Activated CD4-positive, alpha-beta T cell treated with anti-CD3 and anti-CD28 coated beads for 36 hours (primary cell): ENCODE measurements around the gene SHISA5. TPM values are rescaled to one million over a fixed set of nuclear protein-coding genes. Genes with fewer than 3 reads are reported as not detected.

Source experiments
- ATAC-seq: fragments of 200-7000 bp; cut with Tn5 transposase; one replicate; pipeline ENCODE4 v1.10.0; 2021; ENCODE audit warnings: mild to moderate bottlenecking, moderate library complexity
- CTCF ChIA-PET: fragments of 350-600 bp; sonication (Branson Sonifier 250); formaldehyde crosslinking; loops from one replicate; lab custom pipeline; 2021; ENCODE audit warnings: antibody characterized with exemption; lab: Charles Lee
- POLR2A ChIA-PET: fragments of 350-600 bp; sonication (Branson Sonifier 250); formaldehyde crosslinking; loops from one replicate; lab custom pipeline; 2021; ENCODE audit warnings: antibody characterized with exemption, inconsistent platforms; lab: Charles Lee
- DNase-seq: peaks from one replicate; pipeline ENCODE4 v3.0.0-alpha.2; 2020
- H3K27ac Mint-ChIP-seq: one replicate; pipeline ENCODE4 v1.8.0; 2021; ENCODE audit warnings: mixed read lengths
- H3K27me3 Mint-ChIP-seq: one replicate; pipeline ENCODE4 v1.8.0; 2021; ENCODE audit warnings: mixed read lengths
- H3K36me3 Mint-ChIP-seq: one replicate; pipeline ENCODE4 v1.8.0; 2021; ENCODE audit warnings: low read depth, mixed read lengths
- H3K4me1 Mint-ChIP-seq: one replicate; pipeline ENCODE4 v1.8.0; 2021; ENCODE audit warnings: mixed read lengths
- H3K4me3 Mint-ChIP-seq: one replicate; pipeline ENCODE4 v1.8.0; 2021; ENCODE audit warnings: mild to moderate bottlenecking, moderate library complexity, mixed read lengths
- H3K9me3 Mint-ChIP-seq: one replicate; pipeline ENCODE4 v1.8.0; 2021; ENCODE audit warnings: low read depth, mixed read lengths
- intact Hi-C, 2 experiments: fragments of 100-400 bp; cut with DNase I in 1 of 2; cut with micrococcal nuclease in 1 of 2; formaldehyde crosslinking; loops; one replicate each; pipeline versions ENCODE4 v1.14.2 to v1.15.1; 2022 to 2024; cut with DNase I, micrococcal nuclease
- total RNA-seq, 2 experiments: library from RNA; stranded (reverse); gene quantifications; one replicate each; pipeline ENCODE4 v1.2.3, GENCODE V29; 2021

Gene SHISA5
- total RNA-seq, 2 experiments from 2014 or later = 52.9 to 68.8 TPM

GRCh38 chr3:48518638-48519276 lies 14.8 kb upstream of the SHISA5 start:
- no peaks in the 10 kb centered on the region for H3K27me3 Mint-ChIP-seq
- no peak overlapping the region for H3K4me3 Mint-ChIP-seq
- intact Hi-C loops = no loop called here
- no peaks in the 10 kb centered on the region for H3K9me3 Mint-ChIP-seq
- POLR2A ChIA-PET = interaction anchor here (0.7 kb wide), 1 partner anchor 46 kb away, joined by 3 read pairs; no protein-coding TSS in a partner anchor
- peaks cover 6% of the 10 kb centered on the region for H3K36me3 Mint-ChIP-seq
- CTCF ChIA-PET = interaction anchor here (0.7 to 1.5 kb wide), 2 partner anchors 11 to 83 kb away, joined by 3 to 7 read pairs; no protein-coding TSS in a partner anchor
- ATAC-seq (peak; percentile 25), DNase-seq (no peak)
- H3K27ac Mint-ChIP-seq = peak overlapping the region; percentile 37
- H3K4me1 Mint-ChIP-seq = peaks cover 62% of the 10 kb centered on the region

GRCh38 chr3:48518069-48518468 lies 14.1 kb upstream of the SHISA5 start:
- CTCF ChIA-PET = no interaction called here
- intact Hi-C loops = no loop called here
- Mint-ChIP-seq H3K9me3 (no peaks in the 10 kb centered on the region), H3K27ac (no peak overlapping the region), H3K27me3 (no peaks in the 10 kb centered on the region), H3K4me1 (peaks cover 63% of the 10 kb centered on the region), H3K4me3 (no peak overlapping the region), H3K36me3 (peaks cover 6% of the 10 kb centered on the region)
- ATAC-seq (no peak), DNase-seq (no peak)
- POLR2A ChIA-PET = interaction anchor here (0.6 kb wide), 1 partner anchor 1341 kb away, joined by 7 read pairs; no protein-coding TSS in a partner anchor

- DNase-seq (peak; percentile 50), ATAC-seq (peak; percentile 17)
- Mint-ChIP-seq H3K27me3 (no peaks in the 10 kb centered on the region), H3K36me3 (peaks cover 2% of the 10 kb centered on the region), H3K9me3 (no peaks in the 10 kb centered on the region), H3K27ac (no peak overlapping the region), H3K4me1 (peaks cover 67% of the 10 kb centered on the region), H3K4me3 (no peak overlapping the region)
- intact Hi-C loops = no loop called here
- POLR2A ChIA-PET = interaction anchor here (0.6 kb wide), 1 partner anchor 45 kb away, joined by 4 read pairs; no protein-coding TSS in a partner anchor
- CTCF ChIA-PET = interaction anchor here (0.7 to 1.4 kb wide), 3 partner anchors 14 to 31 kb away, joined by 3 read pairs; no protein-coding TSS in a partner anchor
These were observed 12.6 kb upstream of the SHISA5 start for GRCh38 chr3:48516571-48516970.

- Mint-ChIP-seq H3K27ac (no peak overlapping the region), H3K9me3 (no peaks in the 10 kb centered on the region), H3K4me3 (no peak overlapping the region), H3K36me3 (peaks cover 2% of the 10 kb centered on the region), H3K4me1 (peaks cover 62% of the 10 kb centered on the region), H3K27me3 (no peaks in the 10 kb centered on the region)
- ChIA-PET CTCF (interaction anchor here (0.6 to 1.4 kb wide), 6 partner anchors 19 to 149 kb away, joined by 3 to 4 read pairs (median 3); no protein-coding TSS in a partner anchor), POLR2A (interaction anchor here (1.1 to 1.3 kb wide), 2 partner anchors 9 to 41 kb away, joined by 3 to 4 read pairs; no protein-coding TSS in a partner anchor)
- intact Hi-C loops = no loop called here
- DNase-seq = peak; percentile 39
- ATAC-seq = peak; percentile 48
These were observed 10.7 kb upstream of the SHISA5 start for GRCh38 chr3:48514431-48515227.

GRCh38 chr3:48511551-48511950 lies 7.6 kb upstream of the SHISA5 start:
- H3K27me3 Mint-ChIP-seq = no peaks in the 10 kb centered on the region
- CTCF ChIA-PET = interaction anchor here (1.5 kb wide), 1 partner anchor 35 kb away, joined by 3 read pairs; no protein-coding TSS in a partner anchor
- H3K36me3 Mint-ChIP-seq = no peaks in the 10 kb centered on the region
- no peak overlapping the region for H3K4me3 Mint-ChIP-seq
- no peak for DNase-seq
- ATAC-seq = no peak
- intact Hi-C loops = no loop called here
- H3K4me1 Mint-ChIP-seq = peaks cover 47% of the 10 kb centered on the region
- no peak overlapping the region for H3K27ac Mint-ChIP-seq
- no peaks in the 10 kb centered on the region for H3K9me3 Mint-ChIP-seq
- POLR2A ChIA-PET = no interaction called here

GRCh38 chr3:48507256-48508061 lies 3.5 kb upstream of the SHISA5 start:
- Mint-ChIP-seq H3K36me3 (no peaks in the 10 kb centered on the region), H3K4me3 (peak overlapping the region; percentile 28), H3K9me3 (no peaks in the 10 kb centered on the region), H3K4me1 (peaks cover 45% of the 10 kb centered on the region), H3K27me3 (no peaks in the 10 kb centered on the region), H3K27ac (peak overlapping the region; percentile 80)
- CTCF ChIA-PET = interaction anchor here (0.6 to 2.0 kb wide), 7 partner anchors 34 to 299 kb away, joined by 3 to 8 read pairs (median 3); no protein-coding TSS in a partner anchor
- POLR2A ChIA-PET = interaction anchor here (0.6 kb wide), 1 partner anchor 11 kb away, joined by 5 read pairs; no protein-coding TSS in a partner anchor
- intact Hi-C loops = loop anchor here (1.0 to 10.0 kb wide), 4 partner anchors 35 to 107 kb away; partner anchors contain the start of genes ATRIP (in 1 of the 2), CCDC51 (in 1 of the 2) and TMA7 (in 1 of the 2)
- ATAC-seq (peak; percentile 82), DNase-seq (peak; percentile 83)

GRCh38 chr3:48505968-48506504 lies 2.1 kb upstream of the SHISA5 start:
- POLR2A ChIA-PET = no interaction called here

GRCh38 chr3:48505146-48505545 lies 1.2 kb upstream of the SHISA5 start:
- Mint-ChIP-seq H3K4me3 (peak overlapping the region; percentile 72), H3K4me1 (peaks cover 46% of the 10 kb centered on the region), H3K27ac (no peak overlapping the region), H3K9me3 (no peaks in the 10 kb centered on the region), H3K36me3 (peaks cover 1% of the 10 kb centered on the region), H3K27me3 (no peaks in the 10 kb centered on the region)
- intact Hi-C loops = loop anchor here (2.0 to 10.0 kb wide), 3 partner anchors 52 to 60 kb away; partner anchors contain the start of genes ATRIP (in 2 of the 2), CCDC51 (in 1 of the 2), PFKFB4 (in 1 of the 2) and TMA7 (in 1 of the 2)
- ATAC-seq (no peak), DNase-seq (no peak)
- ChIA-PET CTCF (interaction anchor here (1.8 kb wide), 1 partner anchor 105 kb away, joined by 9 read pairs; no protein-coding TSS in a partner anchor), POLR2A (no interaction called here)

More at GRCh38 chr3:48505968-48506504, 2.1 kb upstream of the SHISA5 start:
- no peak for DNase-seq
- Mint-ChIP-seq H3K36me3 (no peaks in the 10 kb centered on the region), H3K4me1 (peaks cover 47% of the 10 kb centered on the region), H3K9me3 (no peaks in the 10 kb centered on the region), H3K27me3 (no peaks in the 10 kb centered on the region), H3K27ac (no peak overlapping the region), H3K4me3 (peak overlapping the region; percentile 12)
- CTCF ChIA-PET = interaction anchor here (0.6 kb wide), 1 partner anchor 48 kb away, joined by 3 read pairs; no protein-coding TSS in a partner anchor
- ATAC-seq = no peak
- intact Hi-C loops = loop anchor here (2.0 to 10.0 kb wide), 5 partner anchors 33 to 105 kb away; partner anchors contain the start of genes ATRIP (in 2 of the 2), CCDC51 (in 1 of the 2), PFKFB4 (in 1 of the 2) and TMA7 (in 1 of the 2)

GRCh38 chr3:48503401-48504050 lies 448 bp downstream of the SHISA5 start:
- POLR2A ChIA-PET = no interaction called here
- H3K9me3 Mint-ChIP-seq = no peaks in the 10 kb centered on the region

More at GRCh38 chr3:48503401-48504050, 448 bp downstream of the SHISA5 start:
- CTCF ChIA-PET = interaction anchor here (1.0 to 1.8 kb wide), 3 partner anchors 9 to 103 kb away, joined by 3 to 9 read pairs (median 3); no protein-coding TSS in a partner anchor
- no peak for ATAC-seq
- Mint-ChIP-seq H3K27me3 (no peaks in the 10 kb centered on the region), H3K36me3 (peaks cover 2% of the 10 kb centered on the region), H3K4me3 (peak overlapping the region; percentile 72), H3K27ac (peak overlapping the region; percentile 55), H3K4me1 (peaks cover 46% of the 10 kb centered on the region)
- peak; percentile 46 for DNase-seq
- intact Hi-C loops = loop anchor here (1.0 to 10.0 kb wide), 4 partner anchors 30 to 59 kb away; partner anchors contain the start of genes ATRIP (in 2 of the 2), CCDC51 (in 1 of the 2), PFKFB4 (in 1 of the 2) and TMA7 (in 1 of the 2)
